ENCODE results near the gene PDE2A. TPM values are rescaled to one million over a fixed set of nuclear protein-coding genes. Genes with fewer than 3 reads are reported as not detected.

The PDE2A gene
- total RNA-seq, 2 donors from 2014 or later = 3.7 to 13.3 TPM

- Histone ChIP-seq H3K9ac (ENCODE audit: extremely low read depth, low read length, poor library complexity, severe bottlenecking) (no peak overlapping the region), H3K36me3 (ENCODE audit: control insufficient read depth, insufficient read depth, low read length) (no peaks in the 10 kb centered on the region), H3K4me3 (ENCODE audit: low read length) (no peak overlapping the region), H3K27me3 (ENCODE audit: control insufficient read depth, insufficient read depth, low read length, poor library complexity, severe bottlenecking) (no peaks in the 10 kb centered on the region), H3K9me3 (ENCODE audit: control insufficient read depth, low read length) (no peaks in the 10 kb centered on the region), H3K27ac (ENCODE audit: low read depth, low read length) (no peak overlapping the region), H3K4me1 (ENCODE audit: control insufficient read depth, insufficient read depth, low read length) (no peaks in the 10 kb centered on the region)
- no peaks in the 10 kb centered on the region for H3K4me1 Mint-ChIP-seq
- TF ChIP-seq CTCF (conservative IDR thresholded peaks at IDR 0.05) = no peak
- no peak overlapping the region for H3K4me3 Mint-ChIP-seq
- H3K27me3 Mint-ChIP-seq (ENCODE audit: insufficient read depth) = no peaks in the 10 kb centered on the region
- H3K9me3 Mint-ChIP-seq = no peaks in the 10 kb centered on the region
- no peaks in the 10 kb centered on the region for H3K36me3 Mint-ChIP-seq (ENCODE audit: low read depth)
- WGBS, 2 experiments (ENCODE audit: insufficient coverage in 1 of 2, insufficient read length in 1 of 2) = 90% methylated on average over 7 to 13 of the region's 13 CpGs
- no peak overlapping the region for H3K27ac Mint-ChIP-seq
- no peak for DNase-seq
These were observed 68.1 kb downstream of the PDE2A start for GRCh38 chr11:72605973-72606747.

- H3K4me3 Mint-ChIP-seq = no peak overlapping the region
- no peaks in the 10 kb centered on the region for H3K27me3 Mint-ChIP-seq (ENCODE audit: insufficient read depth)
- no peak for DNase-seq
- H3K36me3 ChIP-seq (ENCODE audit: control insufficient read depth, insufficient read depth, low read length) = no peaks in the 10 kb centered on the region
- H3K27ac ChIP-seq (ENCODE audit: low read depth, low read length) = no peak overlapping the region
- no peak overlapping the region for H3K9ac ChIP-seq (ENCODE audit: extremely low read depth, low read length, poor library complexity, severe bottlenecking)
- WGBS, 2 experiments (ENCODE audit: insufficient coverage in 1 of 2, insufficient read length in 1 of 2) = 88% methylated on average over 1 of the region's 1 CpG; no CpG with 5 or more reads in 1 of the 2 experiments
- H3K9me3 ChIP-seq (ENCODE audit: control insufficient read depth, low read length) = no peaks in the 10 kb centered on the region
- no peaks in the 10 kb centered on the region for H3K27me3 ChIP-seq (ENCODE audit: control insufficient read depth, insufficient read depth, low read length, poor library complexity, severe bottlenecking)
- H3K27ac Mint-ChIP-seq = no peak overlapping the region
- no peaks in the 10 kb centered on the region for H3K36me3 Mint-ChIP-seq (ENCODE audit: low read depth)
- H3K4me1 ChIP-seq (ENCODE audit: control insufficient read depth, insufficient read depth, low read length) = no peaks in the 10 kb centered on the region
- H3K9me3 Mint-ChIP-seq = no peaks in the 10 kb centered on the region
- no peak for TF ChIP-seq CTCF (conservative IDR thresholded peaks at IDR 0.05)
- peaks cover 7% of the 10 kb centered on the region for H3K4me1 Mint-ChIP-seq
- H3K4me3 ChIP-seq (ENCODE audit: low read length) = no peak overlapping the region
These were observed 70.0 kb downstream of the PDE2A start for GRCh38 chr11:72604256-72604655.

- no peak overlapping the region for H3K9ac ChIP-seq (ENCODE audit: extremely low read depth, low read length, poor library complexity, severe bottlenecking)
- H3K4me3 ChIP-seq (ENCODE audit: low read length) = no peak overlapping the region
- Mint-ChIP-seq H3K27me3 (ENCODE audit: insufficient read depth) (peaks cover 2% of the 10 kb centered on the region), H3K4me3 (no peak overlapping the region), H3K4me1 (peaks cover 10% of the 10 kb centered on the region), H3K9me3 (no peaks in the 10 kb centered on the region), H3K36me3 (ENCODE audit: low read depth) (no peaks in the 10 kb centered on the region), H3K27ac (no peak overlapping the region)
- no peaks in the 10 kb centered on the region for H3K9me3 ChIP-seq (ENCODE audit: control insufficient read depth, low read length)
- no peaks in the 10 kb centered on the region for H3K27me3 ChIP-seq (ENCODE audit: control insufficient read depth, insufficient read depth, low read length, poor library complexity, severe bottlenecking)
- no peak for DNase-seq
- WGBS, 2 experiments (ENCODE audit: insufficient coverage in 1 of 2, insufficient read length in 1 of 2) = 85 to 86% methylated on average over 3 to 11 of the region's 11 CpGs
- no peak for TF ChIP-seq CTCF (conservative IDR thresholded peaks at IDR 0.05)
- H3K36me3 ChIP-seq (ENCODE audit: control insufficient read depth, insufficient read depth, low read length) = no peaks in the 10 kb centered on the region
- H3K27ac ChIP-seq (ENCODE audit: low read depth, low read length) = no peak overlapping the region
- no peaks in the 10 kb centered on the region for H3K4me1 ChIP-seq (ENCODE audit: control insufficient read depth, insufficient read depth, low read length)
These were observed 71.8 kb downstream of the PDE2A start for GRCh38 chr11:72602250-72602904.

Measured in endodermal cell (in vitro differentiated cells).